ENCODE data around the gene EVC2.

EVC2 gene

GRCh38 chr4:5554376-5554775 is 154.0 kb downstream of the EVC2 start:
- DNase-seq: no peak

GRCh38 chr4:5553801-5554200 is 154.6 kb downstream of the EVC2 start:
- DNase-seq: no peak

GRCh38 chr4:5552451-5552850 is 155.9 kb downstream of the EVC2 start:
- DNase-seq: no peak

- no peak for DNase-seq
Measured at GRCh38 chr4:5547651-5548249, 160.6 kb downstream of the EVC2 start.

- no peak for DNase-seq
Measured at GRCh38 chr4:5545271-5545670, 163.1 kb downstream of the EVC2 start.

GRCh38 chr4:5544762-5545161 is 163.6 kb downstream of the EVC2 start:
- DNase-seq: no peak

GRCh38 chr4:5543681-5544080 is 164.7 kb downstream of the EVC2 start:
- no peak for DNase-seq

- DNase-seq: no peak
Measured at GRCh38 chr4:5541169-5541568, 167.2 kb downstream of the EVC2 start.

GRCh38 chr4:5539584-5539983 is 168.8 kb downstream of the EVC2 start:
- DNase-seq: no peak

GRCh38 chr4:5532100-5532499 is 176.3 kb downstream of the EVC2 start:
- DNase-seq: no peak

GRCh38 chr4:5528031-5528436 is 180.3 kb downstream of the EVC2 start:
- no peak for DNase-seq

- no peak for DNase-seq
Measured at GRCh38 chr4:5527211-5527610, 181.1 kb downstream of the EVC2 start.

- no peak for DNase-seq
Measured at GRCh38 chr4:5526080-5526846, 182.1 kb downstream of the EVC2 start.

- no peak for DNase-seq
Measured at GRCh38 chr4:5524446-5525299, 183.7 kb downstream of the EVC2 start.

- no peak for DNase-seq
Measured at GRCh38 chr4:5517372-5517771, 191.0 kb downstream of the EVC2 start.

GRCh38 chr4:5515646-5516045 is 192.7 kb downstream of the EVC2 start:
- DNase-seq: no peak

All from stimulated activated CD4-positive, alpha-beta T cell treated with anti-CD3 and anti-CD28 coated beads, Interleukin-15, amount 100 ng/mL, for 24 hours (primary cell).